ENCODE results near the gene SUPT6H. TPM values are rescaled to one million over a fixed set of nuclear protein-coding genes. Genes with fewer than 3 reads are reported as not detected.

SUPT6H gene
- total and polyA plus RNA-seq, 2 of the 4 experiments (the other 2 are of a cell fraction) = 41.4 to 44.8 TPM

- no peak overlapping the region for H3K23ac ChIP-seq (ENCODE audit: low read depth, low read length)
- no peak overlapping the region for H3K27ac ChIP-seq (ENCODE audit: insufficient read depth, low read length)
- no peak overlapping the region for H4K5ac ChIP-seq (ENCODE audit: low read depth, low read length)
- no peak overlapping the region for H3K14ac ChIP-seq (replicated peaks; ENCODE audit: low read depth, low read length)
- no peak overlapping the region for H2AK5ac ChIP-seq (ENCODE audit: low read depth, low read length)
- no peak overlapping the region for H3K9ac ChIP-seq (ENCODE audit: low read depth, low read length)
- H3K36me3 ChIP-seq (ENCODE audit: control insufficient read depth, insufficient read depth, low read length) = peaks cover 73% of the 10 kb centered on the region
- no peak overlapping the region for H2BK5ac ChIP-seq (ENCODE audit: low read depth, low read length, poor library complexity, severe bottlenecking)
- TF ChIP-seq POLR2A (IDR thresholded peaks at IDR 0.05; ENCODE audit: low read depth, low read length) (no peak), BHLHE40 (IDR thresholded peaks at IDR 0.05; ENCODE audit: low read depth, low read length) (no peak), ELK1 (IDR thresholded peaks at IDR 0.05; ENCODE audit: borderline replicate concordance, low read depth, low read length) (no peak), CTCF (conservative IDR thresholded peaks at IDR 0.05; ENCODE audit: low read depth, low read length) (no peak), MAFK (IDR thresholded peaks at IDR 0.05; ENCODE audit: low read depth, low read length) (no peak), RCOR1 (IDR thresholded peaks at IDR 0.05; ENCODE audit: insufficient replicate concordance, low read length) (no peak), CEBPB (IDR thresholded peaks at IDR 0.05; ENCODE audit: low read depth, low read length) (no peak), SMC3 (IDR thresholded peaks at IDR 0.05; ENCODE audit: low read depth, low read length) (no peak), RFX5 (IDR thresholded peaks at IDR 0.05; ENCODE audit: low read depth, low read length) (no peak), CHD1 (IDR thresholded peaks at IDR 0.05; ENCODE audit: low read depth, low read length) (no peak), FOS (IDR thresholded peaks at IDR 0.05; ENCODE audit: low read depth, low read length) (no peak), RAD21 (IDR thresholded peaks at IDR 0.05; ENCODE audit: low read length) (no peak), USF2 (IDR thresholded peaks at IDR 0.05; ENCODE audit: low read depth, low read length) (no peak), MAZ (IDR thresholded peaks at IDR 0.05; ENCODE audit: borderline replicate concordance, low read depth, low read length) (no peak), MXI1 (IDR thresholded peaks at IDR 0.05; ENCODE audit: borderline replicate concordance, low read depth, low read length) (no peak), NFE2L2 (IDR thresholded peaks at IDR 0.05; ENCODE audit: low read depth, low read length) (no peak)
- no peak overlapping the region for H3K56ac ChIP-seq (ENCODE audit: extremely low read depth, insufficient read depth, low read length)
- no peak overlapping the region for H3K4me3 ChIP-seq (ENCODE audit: insufficient read depth, low read depth, low read length)
- H2AFZ ChIP-seq (replicated peaks; ENCODE audit: low read length, poor library complexity) = no peak overlapping the region
- H3K4me2 ChIP-seq (ENCODE audit: low read depth, low read length) = no peak overlapping the region
- H3K4me1 ChIP-seq (ENCODE audit: control insufficient read depth, insufficient read depth, low read length) = no peaks in the 10 kb centered on the region
- BruUV-seq (replicated peaks) = no TSS peak
- ATAC-seq (ENCODE audit: low read depth) (peak; percentile 91), DNase-seq (peak; percentile 52)
- WGBS, 2 experiments (ENCODE audit: extremely low coverage in 2 of 2, insufficient read length in 1 of 2) = no CpG with 5 or more reads among the region's 3 CpGs
- ChIA-PET CTCF (interaction anchor here (0.6 to 1.5 kb wide), 2 partner anchors 8 to 28 kb away, joined by 3 to 4 read pairs; no protein-coding TSS in a partner anchor), POLR2A (ENCODE audit: unreplicated experiment) (no interaction called here)
- in situ Hi-C loops (cut with MboI; ENCODE audit: low sequenced_read_pairs) = no loop called here
- intact Hi-C loops (cut with micrococcal nuclease) = no loop called here
- H3K79me1 ChIP-seq (ENCODE audit: low read depth in 1 of 2, low read length in 2 of 2) = peaks cover 11 to 29% of the 10 kb centered on the region in 2 experiments
- H3K18ac ChIP-seq (ENCODE audit: low read depth, low read length) = no peak overlapping the region
- no peak overlapping the region for H3K4ac ChIP-seq (ENCODE audit: low read depth, low read length)
- dilution Hi-C loops (cut with HindIII; ENCODE audit: low sequenced_read_pairs, unreplicated experiment) = no loop called here
- no peak overlapping the region for H2BK20ac ChIP-seq (ENCODE audit: low read depth, low read length)
- no peak overlapping the region for H2BK120ac ChIP-seq (ENCODE audit: low read depth, low read length)
- H4K20me1 ChIP-seq (ENCODE audit: insufficient read depth, low read length) = peaks cover 3% of the 10 kb centered on the region
- no peak overlapping the region for H4K8ac ChIP-seq (ENCODE audit: low read depth in 2 of 2, low read length in 2 of 2)
- no peaks in the 10 kb centered on the region for H3K27me3 ChIP-seq (ENCODE audit: control insufficient read depth, insufficient read depth, low read length)
- H2BK15ac ChIP-seq (ENCODE audit: low read depth, low read length) = no peak overlapping the region
- H2AK9ac ChIP-seq (replicated peaks; ENCODE audit: low read depth, low read length, poor library complexity) = no peak overlapping the region
- H4K91ac ChIP-seq (ENCODE audit: insufficient read depth, low read depth, low read length) = no peak overlapping the region
- H3K9me3 ChIP-seq (ENCODE audit: control insufficient read depth, insufficient read depth, low read length) = no peaks in the 10 kb centered on the region
- peaks cover 3% of the 10 kb centered on the region; the same call in 1 of the 2 replicates for H3K9me1 ChIP-seq (ENCODE audit: insufficient read depth, low read length)
Observed at GRCh38 chr17:28675490-28675889, 13.5 kb downstream of the SUPT6H start.

Data from IMR-90 (cell line).